Spleen (tissue), 11 donors: ENCODE measurements around the gene TTLL11. TPM values are rescaled to one million over a fixed set of nuclear protein-coding genes. Genes with fewer than 3 reads are reported as not detected.
"Not testable (repeated sequence)": the region's sequence is repeated elsewhere in the genome, so short reads cannot be mapped to it uniquely, and the experiment has no call there.

Source experiments
- DNase-seq: peaks from one replicate; pipeline ENCODE4 v3.0.0-alpha.2; 2020
- H3K27ac ChIP-seq, 8 donors: fragments of 200-600 bp; sonication (generic) in 7 of 8; 1 replicate in 4 of 8; 2 replicates in 4 of 8; pipeline versions ENCODE4 v1.5.0 to v1.8.0; 2016 to 2021; ENCODE audit warnings: inconsistent platforms in 4 of 8, mild to moderate bottlenecking in 4 of 8, moderate library complexity in 1 of 8
- H3K27me3 ChIP-seq, 7 donors: fragments of 200-600 bp; sonication (generic) in 6 of 7; replicated peaks in 1 of 7; 1 replicate in 4 of 7; 2 replicates in 3 of 7; pipeline versions ENCODE4 v1.5.0 to v1.8.0; 2016 to 2021; ENCODE audit warnings: inconsistent platforms in 3 of 7, mild to moderate bottlenecking in 1 of 7
- H3K36me3 ChIP-seq, 6 donors: fragments of 200-600 bp; sonication (generic) in 5 of 6; 1 replicate in 4 of 6; 2 replicates in 2 of 6; pipeline versions ENCODE4 v1.5.0 to v1.8.0; 2016 to 2021; ENCODE audit warnings: inconsistent platforms in 2 of 6
- H3K4me1 ChIP-seq, 6 donors: fragments of 200-600 bp; sonication (generic) in 5 of 6; 1 replicate in 3 of 6; 2 replicates in 3 of 6; pipeline versions ENCODE4 v1.5.0 to v1.8.0; 2016 to 2021; ENCODE audit warnings: inconsistent platforms in 3 of 6
- H3K4me3 ChIP-seq, 8 donors: fragments of 200-600 bp; sonication (generic) in 7 of 8; 1 replicate in 4 of 8; 2 replicates in 4 of 8; pipeline versions ENCODE4 v1.5.0 to v1.8.0; 2016 to 2021; ENCODE audit warnings: inconsistent platforms in 4 of 8, mild to moderate bottlenecking in 4 of 8, moderate library complexity in 2 of 8
- H3K9me3 ChIP-seq, 8 donors: fragments of 200-600 bp; sonication (generic) in 7 of 8; 1 replicate in 4 of 8; 2 replicates in 4 of 8; pipeline versions ENCODE4 v1.5.0 to v1.8.0; 2016 to 2021; ENCODE audit warnings: inconsistent platforms in 4 of 8
- CTCF ChIP-seq, 11 experiments: fragments of 200-600 bp in 7 of 11; fragments of 450-650 bp in 4 of 11; sonication (generic) in 4 of 11; IDR thresholded peaks in 8 of 11; conservative IDR thresholded peaks in 3 of 11; 1 replicate in 7 of 11; 2 replicates in 4 of 11; pipeline versions ENCODE4 v1.4.0 to v1.8.0; 2016 to 2021; ENCODE audit warnings: antibody characterized with exemption in 11 of 11, inconsistent platforms in 4 of 11, mild to moderate bottlenecking in 1 of 11
- POLR2A ChIP-seq, 3 donors: fragments of 450-650 bp; IDR thresholded peaks; one replicate each; pipeline ENCODE4 v1.5.1; 2017; ENCODE audit warnings: antibody characterized with exemption in 3 of 3, mild to moderate bottlenecking in 1 of 3
- POLR2AphosphoS5 ChIP-seq, 3 donors: sonication (generic); formaldehyde crosslinking; IDR thresholded peaks; one replicate each; pipeline ENCODE4 v1.5.1; 2017; ENCODE audit warnings: antibody characterized with exemption in 3 of 3
- WGBS, 5 donors: extraction: QIAGEN DNeasy Blood & Tissue Kit in 3 of 5; methylation state at CpG; one replicate each; pipeline versions ENCODE4 v1.1.5 to v1.1.7; 2013 to 2018; 5-methylcytosine and 5-hydroxymethylcytosine counted together
- intact Hi-C: fragments of 100-400 bp; cut with DNase I; formaldehyde crosslinking; loops from one replicate; pipeline ENCODE4 v1.15.0; 2023; ENCODE audit warnings: low total_unique reads
- polyA plus RNA-seq, 3 donors: library from polyadenylated mRNA; stranded (reverse); fragments of 200-250 nt; gene quantifications; one replicate each; pipeline ENCODE4 v1.2.1, GENCODE V29; 2013
- total RNA-seq, 7 donors: library from RNA; depleted of rRNA in 3 of 7; stranded (reverse); fragments of >200 nt in 3 of 7; fragmentation: NEBNext Ultra II Directional in 4 of 7; extraction: Animal tissue kit (Norgen Biotek cat#: 25700) in 4 of 7; gene quantifications; one replicate each; pipeline versions ENCODE4 v1.1.0 to v1.2.1, GENCODE V29; 2016 to 2021
- donor health status: healthy with polysubstance abuse.
- donor health status: DM: no; HTN: no; CAD: no; lungs with moderate emphysema.
- donor health status: DM: no; HTN: no; CAD: no.
- donor health status: Bipolar disorder and iron deficiency.
- donor health status: healthy.
- donor health status: DM: no; HTN: no; CAD: no.
- donor health status: DM: yes; HTN: yes; CAD: no.

Gene TTLL11
- total and polyA plus RNA-seq, 10 donors = 1.6 to 12.8 (median 7.3) TPM

DNA sequence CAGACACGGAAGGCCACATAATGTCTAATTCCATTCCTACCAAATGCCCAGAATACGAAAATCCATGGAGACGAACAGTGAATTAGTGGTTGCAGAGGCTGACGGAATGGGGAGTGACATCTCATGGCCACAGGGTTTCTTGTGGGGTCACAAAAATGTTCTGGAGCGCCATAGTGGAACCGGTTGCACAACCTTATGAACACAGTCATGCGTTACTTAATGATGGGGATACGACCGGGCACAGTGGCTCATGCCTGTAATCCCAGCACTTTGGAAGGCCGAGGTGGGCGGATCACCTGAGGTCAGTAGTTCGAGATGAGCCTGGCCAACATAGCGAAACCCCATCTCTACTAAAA, 26.0 kb upstream of the TTLL11 start:
- Histone ChIP-seq H3K36me3 (no peaks in the 10 kb centered on the region), H3K27me3 (peaks cover 0 to 19% (median 0%) of the 10 kb centered on the region in 7 donors), H3K27ac (no peak overlapping the region), H3K4me3 (no peak overlapping the region), H3K4me1 (peaks cover 0 to 28% (median 6%) of the 10 kb centered on the region in 6 donors), H3K9me3 (peaks cover 0 to 6% (median 0%) of the 10 kb centered on the region in 8 donors)
- DNase-seq = no peak
- TF ChIP-seq POLR2A (IDR thresholded peaks at IDR 0.05) (no peak), POLR2AphosphoS5 (IDR thresholded peaks at IDR 0.05) (no peak), CTCF (IDR thresholded peaks at IDR 0.05 in 8 of 11, conservative IDR thresholded peaks at IDR 0.05 in 3 of 11) (no peak)
- intact Hi-C loops = no loop called here
- 89 to 95% (median 93%) methylated on average over 13 of the region's 13 CpGs for WGBS, 5 donors

DNA sequence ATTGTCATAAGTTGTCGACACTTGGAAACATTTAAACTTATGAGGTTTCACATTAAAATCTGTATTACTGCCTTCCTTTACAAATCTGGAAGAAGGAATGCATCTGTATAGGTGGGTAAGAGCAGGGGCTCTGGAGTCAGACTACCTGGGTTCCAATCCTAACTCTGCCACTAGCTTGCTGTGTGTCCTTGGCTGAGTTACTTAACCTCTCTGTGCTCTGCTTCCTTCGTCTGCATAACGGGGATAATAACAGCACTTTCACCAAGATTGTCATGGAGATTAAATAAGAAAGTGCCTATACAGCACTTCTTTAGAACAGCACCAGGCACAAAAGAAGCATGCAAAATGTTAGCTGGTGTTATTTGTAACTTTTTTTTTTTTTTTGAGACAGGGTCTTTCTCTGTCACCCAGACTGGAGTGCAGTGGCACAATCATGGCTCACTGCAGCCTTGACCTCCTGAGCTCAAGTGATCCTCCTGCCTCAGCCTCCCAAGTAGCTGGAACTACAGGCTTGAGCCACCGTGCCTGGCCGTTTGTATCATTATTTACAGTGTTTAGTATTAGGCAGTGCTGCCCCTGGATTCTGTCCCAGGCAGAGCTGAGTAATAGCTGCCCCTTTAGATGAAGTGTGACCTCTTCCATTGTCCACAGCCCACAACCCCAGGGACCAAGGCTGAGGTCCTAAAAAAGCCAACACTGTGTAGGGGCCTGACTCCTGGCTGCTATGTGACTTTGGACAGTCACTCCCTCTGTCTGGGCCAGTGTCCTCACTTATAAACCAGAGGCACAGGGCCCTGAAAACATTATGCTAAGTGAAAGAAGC, 25.4 kb upstream of the TTLL11 start:
- Histone ChIP-seq H3K4me3 (no peak overlapping the region), H3K27me3 (peaks cover 0 to 13% (median 0%) of the 10 kb centered on the region in 7 donors), H3K36me3 (no peaks in the 10 kb centered on the region), H3K9me3 (peaks cover 0 to 6% (median 0%) of the 10 kb centered on the region in 8 donors), H3K27ac (no peak overlapping the region), H3K4me1 (peaks cover 0 to 28% (median 6%) of the 10 kb centered on the region in 6 donors)
- no peak for DNase-seq
- WGBS, 5 donors = 71 to 91% (median 84%) methylated on average over 5 of the region's 5 CpGs
- intact Hi-C loops = no loop called here
- TF ChIP-seq POLR2A (IDR thresholded peaks at IDR 0.05) = no peak
- TF ChIP-seq POLR2AphosphoS5 (IDR thresholded peaks at IDR 0.05) = no peak
- TF ChIP-seq CTCF (IDR thresholded peaks at IDR 0.05 in 8 of 11, conservative IDR thresholded peaks at IDR 0.05 in 3 of 11) = no peak

GRCh38 chr9:122117241-122117640, 24.1 kb upstream of the TTLL11 start:
- H3K4me3 ChIP-seq, DNase-seq, intact Hi-C loops, H3K36me3 ChIP-seq, H3K27me3 ChIP-seq, H3K9me3 ChIP-seq, H3K27ac ChIP-seq: not testable (repeated sequence)
- WGBS, 5 donors = 57 to 69% (median 64%) methylated on average over 9 of the region's 9 CpGs
- H3K4me1 ChIP-seq = peaks cover 0 to 23% (median 1%) of the 10 kb centered on the region in 6 donors

DNA sequence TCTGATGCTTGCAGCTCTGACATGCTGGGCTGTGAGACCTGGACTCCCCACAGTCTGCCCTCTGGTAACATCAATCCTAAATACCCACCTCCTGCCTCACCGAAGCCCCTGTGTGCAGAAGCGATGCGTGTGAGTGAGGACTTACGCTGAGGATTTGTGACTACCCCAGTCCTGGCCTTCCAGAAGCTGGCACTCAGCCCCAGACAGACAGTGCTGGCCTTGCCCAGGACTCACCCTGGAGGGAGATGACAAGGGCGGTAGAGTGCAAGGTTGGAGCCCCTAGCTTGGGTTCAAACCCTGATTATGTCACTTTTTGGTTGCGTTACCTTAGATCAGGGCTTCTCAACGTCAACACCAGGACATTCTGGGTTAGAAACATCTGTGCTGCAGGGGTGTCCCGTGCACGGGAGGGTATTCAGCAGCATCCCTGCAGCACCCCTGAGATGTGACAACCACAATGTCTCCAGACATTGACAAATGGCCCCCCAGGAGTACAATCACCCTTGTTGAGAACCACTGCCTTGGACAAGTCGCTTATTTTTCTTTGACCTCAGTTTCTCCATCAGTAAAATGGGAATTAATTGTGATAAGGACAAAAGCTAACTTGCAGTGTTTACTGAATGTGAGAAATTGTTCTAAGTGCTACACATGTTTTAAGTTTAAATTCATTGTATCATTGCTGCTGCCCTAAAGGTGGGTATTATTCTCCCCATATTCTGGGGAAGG, 23.5 kb upstream of the TTLL11 start:
- Histone ChIP-seq H3K9me3 (peaks cover 0 to 6% (median 0%) of the 10 kb centered on the region in 8 donors), H3K4me1 (peaks cover 0 to 23% (median 1%) of the 10 kb centered on the region in 6 donors), H3K27ac (no peak overlapping the region), H3K4me3 (no peak overlapping the region), H3K36me3 (no peaks in the 10 kb centered on the region), H3K27me3 (peaks cover 0 to 8% (median 0%) of the 10 kb centered on the region in 7 donors)
- intact Hi-C loops = no loop called here
- DNase-seq = no peak
- 87 to 94% (median 90%) methylated on average over 10 of the region's 10 CpGs for WGBS, 5 donors
- TF ChIP-seq POLR2A (IDR thresholded peaks at IDR 0.05) = no peak
- no peak for TF ChIP-seq CTCF (IDR thresholded peaks at IDR 0.05 in 8 of 11, conservative IDR thresholded peaks at IDR 0.05 in 3 of 11)
